HepG2 (cell line): Measurements from ENCODE around the gene FBXW5. TPM values are rescaled to one million over a fixed set of nuclear protein-coding genes. Genes with fewer than 3 reads are reported as not detected.

Experiments used
- AHR ChIP-seq: IDR thresholded peaks from 2 replicates; pipeline ENCODE4 v1.6.1; 2018; ENCODE audit warnings: missing genetic modification reagents, missing compliant biosample characterization
- GTF3A ChIP-seq: sonication (generic); formaldehyde crosslinking; conservative IDR thresholded peaks from 2 replicates; pipeline ENCODE4 v1.4.0; 2020; ENCODE audit warnings: mild to moderate bottlenecking, missing genetic modification reagents
- THAP11 ChIP-seq: IDR thresholded peaks from 2 replicates; pipeline ENCODE4 v1.6.1; 2016; ENCODE audit warnings: missing biosample characterization, missing genetic modification reagents
- ZBTB8A ChIP-seq: sonication (generic); formaldehyde crosslinking; IDR thresholded peaks from 2 replicates; pipeline ENCODE4 v1.4.0; 2020; ENCODE audit warnings: mild to moderate bottlenecking, low read depth, missing genetic modification reagents, borderline replicate concordance
- ZNF34 ChIP-seq: sonication (generic); formaldehyde crosslinking; IDR thresholded peaks from 2 replicates; pipeline ENCODE4 v1.4.0; 2020; ENCODE audit warnings: mild to moderate bottlenecking, missing genetic modification reagents, borderline replicate concordance
- ZNF616 ChIP-seq: sonication (generic); formaldehyde crosslinking; IDR thresholded peaks from 2 replicates; pipeline ENCODE4 v1.5.0; 2020; ENCODE audit warnings: low read depth, mild to moderate bottlenecking, missing genetic modification reagents
- polyA plus RNA-seq, 8 experiments: library from polyadenylated mRNA; depleted of rRNA in 3 of 8; stranded (reverse) in 7 of 8; unstranded in 1 of 8; fragments of >200 nt; fragmentation: Illumina TruSeq in 4 of 8; extraction: Trizol in 4 of 8; gene quantifications; 2 replicates each; pipeline versions ENCODE4 v1.2.1 to v1.2.3, GENCODE V29; 2011 to 2016; ENCODE audit warnings: low read depth in 4 of 8, missing spikeins in 1 of 8, mixed read lengths in 1 of 8; ENCODE audit not compliant: insufficient read depth in 1 of 8
- total RNA-seq, 5 experiments: library from RNA; depleted of rRNA; stranded (reverse); fragments of >200 nt; fragmentation: Illumina TruSeq; extraction: Trizol; gene quantifications; 2 replicates each; pipeline ENCODE4 v1.2.3, GENCODE V29; 2016; ENCODE audit warnings: low read depth in 1 of 5
- TF ChIP-seq, protein P1 (sequence below): sonication (generic); formaldehyde crosslinking; IDR thresholded peaks from one replicate; pipeline ENCODE4 v1.5.1; 2020; ENCODE audit warnings: mild to moderate bottlenecking, missing genetic modification reagents; ENCODE audit errors: not compliant biosample characterization
- TF ChIP-seq, protein P2 (sequence below): sonication (generic); formaldehyde crosslinking; IDR thresholded peaks from 2 replicates; pipeline ENCODE4 v1.5.1; 2020; ENCODE audit warnings: missing genetic modification reagents, mild to moderate bottlenecking, borderline replicate concordance
- TF ChIP-seq, protein P3 (sequence below): sonication (generic); formaldehyde crosslinking; IDR thresholded peaks from 2 replicates; pipeline ENCODE4 v1.8.0; 2022; ENCODE audit warnings: missing genetic modification reagents, low read depth, mild to moderate bottlenecking, borderline replicate concordance
- TF ChIP-seq, protein P4 (sequence below): sonication (generic); formaldehyde crosslinking; IDR thresholded peaks from 2 replicates; pipeline ENCODE4 v1.4.0; 2020; ENCODE audit warnings: missing genetic modification reagents; ENCODE audit errors: not compliant biosample characterization
- TF ChIP-seq, protein P5 (sequence below): sonication (generic); formaldehyde crosslinking; IDR thresholded peaks from 2 replicates; pipeline ENCODE4 v1.4.0; 2020; ENCODE audit warnings: missing genetic modification reagents, borderline replicate concordance

The FBXW5 gene
- total and polyA plus RNA-seq, 2 of the 13 experiments (the other 11 are each of a cell fraction or from before 2014, with no cell fraction given): 52.0 to 60.4 TPM

DNA sequence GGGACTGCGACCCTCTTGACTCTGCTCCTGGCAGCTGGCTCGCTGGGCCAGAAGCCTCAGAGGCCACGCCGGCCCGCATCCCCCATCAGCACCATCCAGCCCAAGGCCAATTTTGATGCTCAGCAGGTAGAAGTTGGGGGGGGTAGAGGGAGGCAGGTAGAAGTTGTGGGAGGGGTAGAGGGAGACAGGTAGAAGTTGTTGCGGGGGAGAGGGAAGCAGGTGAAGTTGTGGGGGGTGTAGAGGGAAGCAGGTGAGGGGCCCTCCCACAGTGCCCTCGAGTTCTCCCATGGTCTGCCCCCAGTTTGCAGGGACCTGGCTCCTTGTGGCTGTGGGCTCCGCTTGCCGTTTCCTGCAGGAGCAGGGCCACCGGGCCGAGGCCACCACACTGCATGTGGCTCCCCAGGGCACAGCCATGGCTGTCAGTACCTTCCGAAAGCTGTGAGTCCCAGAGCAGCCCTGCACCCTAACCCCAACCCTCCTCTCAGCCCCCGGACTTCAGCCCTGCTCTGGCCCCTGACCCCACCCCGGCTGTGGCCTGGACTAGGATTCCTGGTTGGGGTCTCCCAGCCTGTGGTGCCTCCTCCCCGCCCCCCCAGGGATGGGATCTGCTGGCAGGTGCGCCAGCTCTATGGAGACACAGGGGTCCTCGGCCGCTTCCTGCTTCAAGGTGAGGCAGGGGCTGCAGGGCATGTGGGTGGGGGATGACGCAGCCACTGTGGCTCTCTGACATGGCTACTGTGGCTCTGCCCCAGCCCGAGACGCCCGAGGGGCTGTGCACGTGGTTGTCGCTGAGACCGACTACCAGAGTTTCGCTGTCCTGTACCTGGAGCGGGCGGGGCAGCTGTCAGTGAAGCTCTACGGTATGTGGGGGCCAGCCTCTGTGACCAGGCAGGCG lies 1.0 kb upstream of the FBXW5 start (continued):
- TF ChIP-seq GTF3A (no peak), THAP11 (CRISPR knock-in tag) (no peak), ZBTB8A (CRISPR knock-in tag) (no peak), ZNF616 (CRISPR knock-in tag) (no peak), ZNF34 (CRISPR knock-in tag) (no peak), AHR (CRISPR knock-in tag) (no peak)
- TF ChIP-seq, protein P1, sequence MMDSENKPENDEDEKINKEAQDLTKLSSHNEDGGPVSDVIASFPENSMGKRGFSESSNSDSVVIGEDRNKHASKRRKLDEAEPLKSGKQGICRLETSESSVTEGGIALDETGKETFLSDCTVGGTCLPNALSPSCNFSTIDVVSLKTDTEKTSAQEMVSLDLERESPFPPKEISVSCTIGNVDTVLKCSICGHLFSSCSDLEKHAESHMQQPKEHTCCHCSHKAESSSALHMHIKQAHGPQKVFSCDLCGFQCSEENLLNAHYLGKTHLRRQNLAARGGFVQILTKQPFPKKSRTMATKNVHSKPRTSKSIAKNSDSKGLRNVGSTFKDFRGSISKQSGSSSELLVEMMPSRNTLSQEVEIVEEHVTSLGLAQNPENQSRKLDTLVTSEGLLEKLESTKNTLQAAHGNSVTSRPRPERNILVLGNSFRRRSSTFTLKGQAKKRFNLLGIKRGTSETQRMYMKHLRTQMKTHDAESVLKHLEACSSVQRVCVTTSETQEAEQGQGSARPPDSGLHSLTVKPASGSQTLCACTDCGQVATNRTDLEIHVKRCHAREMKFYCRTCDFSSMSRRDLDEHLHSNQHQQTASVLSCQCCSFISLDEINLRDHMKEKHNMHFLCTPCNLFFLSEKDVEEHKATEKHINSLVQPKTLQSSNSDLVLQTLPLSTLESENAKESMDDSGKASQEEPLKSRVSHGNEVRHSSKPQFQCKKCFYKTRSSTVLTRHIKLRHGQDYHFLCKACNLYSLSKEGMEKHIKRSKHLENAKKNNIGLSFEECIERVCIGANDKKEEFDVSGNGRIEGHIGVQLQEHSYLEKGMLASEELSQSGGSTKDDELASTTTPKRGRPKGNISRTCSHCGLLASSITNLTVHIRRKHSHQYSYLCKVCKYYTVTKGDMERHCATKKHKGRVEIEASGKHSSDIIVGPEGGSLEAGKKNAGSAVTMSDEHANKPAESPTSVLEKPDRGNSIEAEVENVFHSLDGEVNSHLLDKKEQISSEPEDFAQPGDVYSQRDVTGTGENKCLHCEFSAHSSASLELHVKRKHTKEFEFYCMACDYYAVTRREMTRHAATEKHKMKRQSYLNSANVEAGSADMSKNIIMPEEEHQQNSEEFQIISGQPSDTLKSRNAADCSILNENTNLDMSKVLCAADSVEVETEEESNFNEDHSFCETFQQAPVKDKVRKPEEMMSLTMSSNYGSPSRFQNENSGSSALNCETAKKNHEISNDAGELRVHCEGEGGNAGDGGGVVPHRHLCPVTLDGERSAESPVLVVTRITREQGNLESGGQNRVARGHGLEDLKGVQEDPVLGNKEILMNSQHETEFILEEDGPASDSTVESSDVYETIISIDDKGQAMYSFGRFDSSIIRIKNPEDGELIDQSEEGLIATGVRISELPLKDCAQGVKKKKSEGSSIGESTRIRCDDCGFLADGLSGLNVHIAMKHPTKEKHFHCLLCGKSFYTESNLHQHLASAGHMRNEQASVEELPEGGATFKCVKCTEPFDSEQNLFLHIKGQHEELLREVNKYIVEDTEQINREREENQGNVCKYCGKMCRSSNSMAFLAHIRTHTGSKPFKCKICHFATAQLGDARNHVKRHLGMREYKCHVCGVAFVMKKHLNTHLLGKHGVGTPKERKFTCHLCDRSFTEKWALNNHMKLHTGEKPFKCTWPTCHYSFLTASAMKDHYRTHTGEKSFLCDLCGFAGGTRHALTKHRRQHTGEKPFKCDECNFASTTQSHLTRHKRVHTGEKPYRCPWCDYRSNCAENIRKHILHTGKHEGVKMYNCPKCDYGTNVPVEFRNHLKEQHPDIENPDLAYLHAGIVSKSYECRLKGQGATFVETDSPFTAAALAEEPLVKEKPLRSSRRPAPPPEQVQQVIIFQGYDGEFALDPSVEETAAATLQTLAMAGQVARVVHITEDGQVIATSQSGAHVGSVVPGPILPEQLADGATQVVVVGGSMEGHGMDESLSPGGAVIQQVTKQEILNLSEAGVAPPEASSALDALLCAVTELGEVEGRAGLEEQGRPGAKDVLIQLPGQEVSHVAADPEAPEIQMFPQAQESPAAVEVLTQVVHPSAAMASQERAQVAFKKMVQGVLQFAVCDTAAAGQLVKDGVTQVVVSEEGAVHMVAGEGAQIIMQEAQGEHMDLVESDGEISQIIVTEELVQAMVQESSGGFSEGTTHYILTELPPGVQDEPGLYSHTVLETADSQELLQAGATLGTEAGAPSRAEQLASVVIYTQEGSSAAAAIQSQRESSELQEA (CRISPR knock-in tag): no peak
- TF ChIP-seq, protein P2, sequence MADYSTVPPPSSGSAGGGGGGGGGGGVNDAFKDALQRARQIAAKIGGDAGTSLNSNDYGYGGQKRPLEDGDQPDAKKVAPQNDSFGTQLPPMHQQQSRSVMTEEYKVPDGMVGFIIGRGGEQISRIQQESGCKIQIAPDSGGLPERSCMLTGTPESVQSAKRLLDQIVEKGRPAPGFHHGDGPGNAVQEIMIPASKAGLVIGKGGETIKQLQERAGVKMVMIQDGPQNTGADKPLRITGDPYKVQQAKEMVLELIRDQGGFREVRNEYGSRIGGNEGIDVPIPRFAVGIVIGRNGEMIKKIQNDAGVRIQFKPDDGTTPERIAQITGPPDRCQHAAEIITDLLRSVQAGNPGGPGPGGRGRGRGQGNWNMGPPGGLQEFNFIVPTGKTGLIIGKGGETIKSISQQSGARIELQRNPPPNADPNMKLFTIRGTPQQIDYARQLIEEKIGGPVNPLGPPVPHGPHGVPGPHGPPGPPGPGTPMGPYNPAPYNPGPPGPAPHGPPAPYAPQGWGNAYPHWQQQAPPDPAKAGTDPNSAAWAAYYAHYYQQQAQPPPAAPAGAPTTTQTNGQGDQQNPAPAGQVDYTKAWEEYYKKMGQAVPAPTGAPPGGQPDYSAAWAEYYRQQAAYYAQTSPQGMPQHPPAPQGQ (CRISPR knock-in tag): no peak
- TF ChIP-seq, protein P3, sequence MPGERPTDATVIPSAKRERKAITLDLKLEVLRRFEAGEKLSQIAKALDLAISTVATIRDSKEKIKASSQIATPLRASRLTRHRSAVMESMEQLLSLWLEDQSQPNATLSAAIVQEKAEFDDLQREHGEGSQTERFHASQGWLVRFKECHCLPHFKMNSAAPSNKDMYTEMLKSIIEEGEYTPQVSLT (CRISPR knock-in tag): no peak
- TF ChIP-seq, protein P4, sequence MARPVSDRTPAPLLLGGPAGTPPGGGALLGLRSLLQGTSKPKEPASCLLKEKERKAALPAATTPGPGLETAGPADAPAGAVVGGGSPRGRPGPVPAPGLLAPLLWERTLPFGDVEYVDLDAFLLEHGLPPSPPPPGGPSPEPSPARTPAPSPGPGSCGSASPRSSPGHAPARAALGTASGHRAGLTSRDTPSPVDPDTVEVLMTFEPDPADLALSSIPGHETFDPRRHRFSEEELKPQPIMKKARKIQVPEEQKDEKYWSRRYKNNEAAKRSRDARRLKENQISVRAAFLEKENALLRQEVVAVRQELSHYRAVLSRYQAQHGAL: no peak
- TF ChIP-seq, protein P5, sequence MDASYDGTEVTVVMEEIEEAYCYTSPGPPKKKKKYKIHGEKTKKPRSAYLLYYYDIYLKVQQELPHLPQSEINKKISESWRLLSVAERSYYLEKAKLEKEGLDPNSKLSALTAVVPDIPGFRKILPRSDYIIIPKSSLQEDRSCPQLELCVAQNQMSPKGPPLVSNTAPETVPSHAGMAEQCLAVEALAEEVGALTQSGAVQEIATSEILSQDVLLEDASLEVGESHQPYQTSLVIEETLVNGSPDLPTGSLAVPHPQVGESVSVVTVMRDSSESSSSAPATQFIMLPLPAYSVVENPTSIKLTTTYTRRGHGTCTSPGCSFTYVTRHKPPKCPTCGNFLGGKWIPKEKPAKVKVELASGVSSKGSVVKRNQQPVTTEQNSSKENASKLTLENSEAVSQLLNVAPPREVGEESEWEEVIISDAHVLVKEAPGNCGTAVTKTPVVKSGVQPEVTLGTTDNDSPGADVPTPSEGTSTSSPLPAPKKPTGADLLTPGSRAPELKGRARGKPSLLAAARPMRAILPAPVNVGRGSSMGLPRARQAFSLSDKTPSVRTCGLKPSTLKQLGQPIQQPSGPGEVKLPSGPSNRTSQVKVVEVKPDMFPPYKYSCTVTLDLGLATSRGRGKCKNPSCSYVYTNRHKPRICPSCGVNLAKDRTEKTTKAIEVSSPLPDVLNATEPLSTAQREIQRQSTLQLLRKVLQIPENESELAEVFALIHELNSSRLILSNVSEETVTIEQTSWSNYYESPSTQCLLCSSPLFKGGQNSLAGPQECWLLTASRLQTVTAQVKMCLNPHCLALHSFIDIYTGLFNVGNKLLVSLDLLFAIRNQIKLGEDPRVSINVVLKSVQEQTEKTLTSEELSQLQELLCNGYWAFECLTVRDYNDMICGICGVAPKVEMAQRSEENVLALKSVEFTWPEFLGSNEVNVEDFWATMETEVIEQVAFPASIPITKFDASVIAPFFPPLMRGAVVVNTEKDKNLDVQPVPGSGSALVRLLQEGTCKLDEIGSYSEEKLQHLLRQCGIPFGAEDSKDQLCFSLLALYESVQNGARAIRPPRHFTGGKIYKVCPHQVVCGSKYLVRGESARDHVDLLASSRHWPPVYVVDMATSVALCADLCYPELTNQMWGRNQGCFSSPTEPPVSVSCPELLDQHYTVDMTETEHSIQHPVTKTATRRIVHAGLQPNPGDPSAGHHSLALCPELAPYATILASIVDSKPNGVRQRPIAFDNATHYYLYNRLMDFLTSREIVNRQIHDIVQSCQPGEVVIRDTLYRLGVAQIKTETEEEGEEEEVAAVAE: no peak
